Hepatocyte (in vitro differentiated cells): ENCODE measurements around the gene ZCCHC24.

Experiments used
- EZH2 ChIP-seq: fragments of 200-600 bp; sonication (generic); IDR thresholded peaks from 2 replicates; pipeline ENCODE4 v1.6.1; 2016; ENCODE audit warnings: antibody characterized with exemption, mild to moderate bottlenecking, borderline replicate concordance
- TF ChIP-seq, protein P1 (sequence below): fragments of 200-600 bp; sonication (generic); IDR thresholded peaks from 2 replicates; pipeline ENCODE4 v1.5.1; 2016; ENCODE audit warnings: antibody characterized with exemption, mild to moderate bottlenecking; ENCODE audit not compliant: poor library complexity

DNA sequence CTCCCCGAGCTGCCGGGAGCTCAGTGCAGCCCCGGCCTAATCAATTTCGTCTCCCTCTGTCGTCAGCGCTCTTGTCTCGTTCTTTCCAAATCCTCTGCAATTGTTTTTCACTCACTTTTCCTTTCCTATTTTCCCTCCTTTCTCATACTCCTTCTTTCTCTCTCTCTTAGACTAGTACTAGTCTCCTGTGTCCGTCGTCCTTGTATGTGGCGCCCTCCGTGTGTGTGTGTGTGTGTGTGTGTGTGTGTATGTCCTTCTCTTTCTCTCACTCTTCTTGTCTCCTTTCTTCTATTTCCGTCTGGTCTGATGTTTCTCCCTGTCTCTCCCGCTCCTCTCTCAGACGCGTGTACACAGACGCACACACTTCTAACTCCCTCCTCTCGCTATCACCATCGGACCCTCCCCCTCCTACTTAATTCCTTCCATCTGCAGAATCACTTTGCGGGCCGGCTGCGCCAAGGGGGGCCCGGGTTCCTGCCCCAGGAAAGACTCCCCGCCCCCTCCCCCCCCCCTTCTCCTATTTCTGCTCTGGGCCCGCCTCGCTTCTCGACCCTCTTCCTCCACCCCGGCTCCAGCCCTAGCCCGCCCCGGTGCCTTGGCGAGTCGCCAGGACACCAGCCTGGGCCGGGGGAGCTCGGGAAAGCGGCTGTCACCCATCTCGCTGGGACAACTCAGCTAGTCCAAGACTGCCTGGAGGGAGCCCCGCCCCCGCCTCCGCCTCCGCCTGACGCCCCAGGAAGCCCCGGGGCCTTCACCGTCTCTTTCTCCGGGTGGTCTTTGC is 743 bp upstream of the ZCCHC24 start:
- TF ChIP-seq, protein P1, sequence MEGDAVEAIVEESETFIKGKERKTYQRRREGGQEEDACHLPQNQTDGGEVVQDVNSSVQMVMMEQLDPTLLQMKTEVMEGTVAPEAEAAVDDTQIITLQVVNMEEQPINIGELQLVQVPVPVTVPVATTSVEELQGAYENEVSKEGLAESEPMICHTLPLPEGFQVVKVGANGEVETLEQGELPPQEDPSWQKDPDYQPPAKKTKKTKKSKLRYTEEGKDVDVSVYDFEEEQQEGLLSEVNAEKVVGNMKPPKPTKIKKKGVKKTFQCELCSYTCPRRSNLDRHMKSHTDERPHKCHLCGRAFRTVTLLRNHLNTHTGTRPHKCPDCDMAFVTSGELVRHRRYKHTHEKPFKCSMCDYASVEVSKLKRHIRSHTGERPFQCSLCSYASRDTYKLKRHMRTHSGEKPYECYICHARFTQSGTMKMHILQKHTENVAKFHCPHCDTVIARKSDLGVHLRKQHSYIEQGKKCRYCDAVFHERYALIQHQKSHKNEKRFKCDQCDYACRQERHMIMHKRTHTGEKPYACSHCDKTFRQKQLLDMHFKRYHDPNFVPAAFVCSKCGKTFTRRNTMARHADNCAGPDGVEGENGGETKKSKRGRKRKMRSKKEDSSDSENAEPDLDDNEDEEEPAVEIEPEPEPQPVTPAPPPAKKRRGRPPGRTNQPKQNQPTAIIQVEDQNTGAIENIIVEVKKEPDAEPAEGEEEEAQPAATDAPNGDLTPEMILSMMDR, result no peak
- no peak for TF ChIP-seq EZH2
